PFSK-1 (cell line): ENCODE measurements around the gene DHRS4.

ENCODE experiments used
- FOXP2 ChIP-seq: optimal IDR thresholded peaks from 2 replicates; pipeline ENCODE3; 2011; ENCODE audit warnings: borderline replicate concordance, control low read depth, inconsistent platforms; ENCODE audit not compliant: insufficient read depth; ENCODE audit errors: extremely low read length, extremely low read depth
- POLR2AphosphoS5 ChIP-seq: IDR thresholded peaks from 2 replicates; pipeline ENCODE4 v1.6.1; 2012; ENCODE audit warnings: low read depth, mild to moderate bottlenecking, control low read depth, low read length, moderate library complexity
- REST ChIP-seq, 2 experiments: IDR thresholded peaks; 2 replicates each; pipeline versions ENCODE4 v1.6.1 to v1.8.0; 2011 to 2012; ENCODE audit warnings: low read depth in 2 of 2, low read length in 2 of 2, control low read depth in 1 of 2, inconsistent platforms in 1 of 2, mild to moderate bottlenecking in 1 of 2, moderate library complexity in 1 of 2; ENCODE audit not compliant: insufficient read depth in 1 of 2
- SIN3A ChIP-seq: IDR thresholded peaks from 2 replicates; pipeline ENCODE4 v1.6.1; 2012; ENCODE audit warnings: mild to moderate bottlenecking, low read length, moderate library complexity, borderline replicate concordance; ENCODE audit not compliant: insufficient read depth
- TAF1 ChIP-seq: IDR thresholded peaks from 2 replicates; pipeline ENCODE4 v1.6.1; 2012; ENCODE audit warnings: low read length, control low read depth, borderline replicate concordance; ENCODE audit not compliant: insufficient read depth

DHRS4 gene

GRCh38 chr14:23929136-23929535 is 24.4 kb upstream of the DHRS4 start:
- TF ChIP-seq SIN3A, result no peak
- no peak for TF ChIP-seq REST (IDR thresholded peaks at IDR 0.05; ENCODE audit: insufficient read depth in 1 of 2, low read depth in 2 of 2, low read length in 2 of 2)
- no peak for TF ChIP-seq TAF1
- no peak for TF ChIP-seq FOXP2
- no peak for TF ChIP-seq POLR2AphosphoS5

GRCh38 chr14:23929822-23930294 is 23.7 kb upstream of the DHRS4 start:
- TF ChIP-seq TAF1 (no peak), REST (IDR thresholded peaks at IDR 0.05; ENCODE audit: insufficient read depth in 1 of 2, low read depth in 2 of 2, low read length in 2 of 2) (no peak), FOXP2 (no peak), SIN3A (no peak), POLR2AphosphoS5 (no peak)

GRCh38 chr14:23930742-23931141 is 22.8 kb upstream of the DHRS4 start:
- TF ChIP-seq REST (IDR thresholded peaks at IDR 0.05; ENCODE audit: insufficient read depth in 1 of 2, low read depth in 2 of 2, low read length in 2 of 2), result no peak
- no peak for TF ChIP-seq FOXP2
- no peak for TF ChIP-seq POLR2AphosphoS5
- TF ChIP-seq TAF1, result no peak
- TF ChIP-seq SIN3A, result no peak

GRCh38 chr14:23931721-23932289 is 21.8 kb upstream of the DHRS4 start:
- TF ChIP-seq SIN3A, result no peak
- no peak for TF ChIP-seq FOXP2
- TF ChIP-seq POLR2AphosphoS5, result no peak
- TF ChIP-seq REST (IDR thresholded peaks at IDR 0.05; ENCODE audit: insufficient read depth in 1 of 2, low read depth in 2 of 2, low read length in 2 of 2), result no peak
- TF ChIP-seq TAF1, result no peak
